Activated CD8-positive, alpha-beta memory T cell treated with anti-CD3 and anti-CD28 coated beads, Interleukin-2, amount 50 U/mL, for 48 hours (primary cell): ENCODE data around the gene TBX10.
A peak's percentile ranks its signal among the peaks of the same experiment; 100 is the strongest.
"Not testable (repeated sequence)": the region's sequence is repeated elsewhere in the genome, so short reads cannot be mapped to it uniquely, and the experiment has no call there.

Source experiments
- DNase-seq: peaks from one replicate; pipeline ENCODE4 v3.0.0-alpha.2; 2020

The TBX10 gene

GRCh38 chr11:67644472-67645418 lies 5.2 kb upstream of the TBX10 start:
- DNase-seq, result no peak

- DNase-seq, result no peak
These were observed 4.5 kb upstream of the TBX10 start for GRCh38 chr11:67644042-67644441.

DNA sequence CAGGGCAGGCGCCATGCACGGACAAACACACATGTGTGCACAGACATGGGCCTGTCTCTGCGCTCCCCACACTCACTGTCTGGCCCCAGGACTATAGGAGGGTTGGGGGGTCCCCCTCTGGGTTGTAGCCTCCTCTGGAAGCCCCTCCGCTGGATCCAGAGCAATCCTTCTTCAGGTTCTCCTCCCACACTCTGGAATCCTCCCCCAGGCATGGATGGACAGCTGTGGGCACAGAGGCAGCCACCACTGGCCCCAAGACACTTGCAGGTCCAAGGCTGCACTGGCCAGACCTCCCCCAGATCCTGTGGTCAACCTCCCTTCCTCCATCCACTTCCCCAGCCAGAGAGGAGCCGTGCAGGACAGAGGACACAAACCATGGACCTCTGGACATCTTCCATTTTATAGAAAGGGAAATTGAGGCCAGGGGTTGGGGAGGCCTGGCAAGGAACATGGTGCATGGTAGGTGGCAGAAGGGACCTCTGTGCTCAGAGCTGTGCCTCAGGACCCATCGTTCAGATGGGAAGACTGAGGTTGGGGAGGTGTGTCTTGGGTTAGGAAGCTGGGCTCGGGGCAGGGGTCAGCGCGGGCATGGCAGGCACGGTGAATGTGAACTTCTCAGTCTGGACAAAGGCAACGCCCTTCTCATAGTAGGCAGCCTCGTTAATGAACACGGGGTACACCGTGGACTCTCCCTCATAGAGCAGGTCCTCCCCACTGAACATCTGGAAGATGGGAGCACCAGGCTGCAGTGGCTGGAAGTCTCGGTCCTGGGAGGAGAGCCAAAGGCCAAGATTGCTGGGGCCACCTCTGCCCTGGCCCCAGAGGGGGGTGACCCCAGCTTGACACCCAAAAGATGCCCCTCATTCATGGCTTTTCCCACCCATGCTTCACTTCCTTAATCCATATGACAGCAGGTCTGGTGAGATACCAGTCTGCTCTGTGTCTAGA lies 2.9 kb upstream of the TBX10 start:
- DNase-seq, result no peak

GRCh38 chr11:67641338-67642172 lies 2.0 kb upstream of the TBX10 start:
- DNase-seq, result no peak

- no peak for DNase-seq
These were observed 1.3 kb upstream of the TBX10 start for GRCh38 chr11:67640758-67641337.

- peak; percentile 74 for DNase-seq
These were observed 626 bp upstream of the TBX10 start for GRCh38 chr11:67640021-67640757.

DNA sequence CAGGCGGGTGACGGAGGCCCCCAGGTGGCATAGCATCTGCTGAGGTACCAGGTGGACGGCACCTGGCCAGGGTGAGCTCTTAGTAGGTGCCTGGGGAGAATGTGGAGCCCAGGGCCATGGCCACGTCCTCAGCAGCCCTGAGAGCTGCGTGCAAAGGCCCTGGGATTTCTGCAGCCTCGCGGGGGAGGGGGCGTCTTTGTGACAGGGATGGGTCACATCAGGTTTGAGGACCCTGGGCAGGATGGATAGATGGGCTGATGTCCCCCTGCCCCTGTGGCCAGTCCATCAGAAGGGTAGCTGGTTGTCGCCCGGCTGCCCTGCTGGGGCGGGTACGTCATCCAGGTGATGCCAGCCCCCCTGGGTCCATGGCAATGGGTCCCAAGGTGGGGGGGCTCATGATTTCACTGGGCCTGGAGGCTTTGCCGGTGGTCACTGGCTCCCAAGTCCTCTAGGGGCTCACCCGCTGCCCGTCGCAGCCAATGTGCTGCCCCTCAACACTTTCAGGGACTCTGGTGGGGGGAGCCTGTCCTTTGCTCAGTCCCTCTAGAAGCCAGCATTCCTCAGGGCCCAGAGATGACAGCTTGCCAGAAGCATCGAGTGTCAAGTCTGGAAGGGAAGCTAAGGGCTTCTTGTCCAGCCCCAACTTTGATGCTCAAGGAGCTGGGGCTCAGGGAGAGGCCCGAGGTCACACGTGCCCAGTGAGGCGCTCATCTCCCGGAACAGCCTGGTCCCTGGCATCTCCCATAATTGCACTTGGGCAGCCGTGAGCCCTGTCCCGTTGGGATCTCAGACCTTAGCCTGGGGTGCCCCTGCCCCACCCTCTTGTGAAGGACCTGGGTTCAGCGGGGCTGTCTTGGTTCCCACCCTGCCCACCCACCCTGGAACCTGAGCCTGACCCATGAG lies 777 bp downstream of the TBX10 start:
- DNase-seq, result no peak

- DNase-seq, result not testable (repeated sequence)
These were observed 2.1 kb downstream of the TBX10 start for GRCh38 chr11:67637441-67637840.

DNA sequence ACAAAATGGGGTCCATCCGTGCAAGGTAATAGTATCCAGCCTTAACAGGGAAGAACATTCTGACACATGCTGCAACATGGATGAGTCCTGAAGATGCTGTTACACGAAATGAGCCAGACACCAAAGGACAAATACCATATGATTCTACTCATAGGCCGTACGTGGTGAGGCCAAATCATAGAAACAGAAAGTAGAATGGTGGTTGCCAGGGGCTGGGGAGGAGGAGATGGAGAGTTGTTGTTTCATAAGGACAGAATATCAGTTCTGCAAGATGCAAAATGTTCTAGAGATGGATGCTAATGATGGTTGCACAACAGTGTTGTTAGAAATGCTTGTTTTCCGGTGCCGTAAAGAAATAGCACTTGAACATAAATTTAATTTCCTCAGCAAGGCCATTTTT lies 2.6 kb downstream of the TBX10 start:
- no peak for DNase-seq

- DNase-seq, result no peak
These were observed 4.4 kb downstream of the TBX10 start for GRCh38 chr11:67635231-67635521.

DNA sequence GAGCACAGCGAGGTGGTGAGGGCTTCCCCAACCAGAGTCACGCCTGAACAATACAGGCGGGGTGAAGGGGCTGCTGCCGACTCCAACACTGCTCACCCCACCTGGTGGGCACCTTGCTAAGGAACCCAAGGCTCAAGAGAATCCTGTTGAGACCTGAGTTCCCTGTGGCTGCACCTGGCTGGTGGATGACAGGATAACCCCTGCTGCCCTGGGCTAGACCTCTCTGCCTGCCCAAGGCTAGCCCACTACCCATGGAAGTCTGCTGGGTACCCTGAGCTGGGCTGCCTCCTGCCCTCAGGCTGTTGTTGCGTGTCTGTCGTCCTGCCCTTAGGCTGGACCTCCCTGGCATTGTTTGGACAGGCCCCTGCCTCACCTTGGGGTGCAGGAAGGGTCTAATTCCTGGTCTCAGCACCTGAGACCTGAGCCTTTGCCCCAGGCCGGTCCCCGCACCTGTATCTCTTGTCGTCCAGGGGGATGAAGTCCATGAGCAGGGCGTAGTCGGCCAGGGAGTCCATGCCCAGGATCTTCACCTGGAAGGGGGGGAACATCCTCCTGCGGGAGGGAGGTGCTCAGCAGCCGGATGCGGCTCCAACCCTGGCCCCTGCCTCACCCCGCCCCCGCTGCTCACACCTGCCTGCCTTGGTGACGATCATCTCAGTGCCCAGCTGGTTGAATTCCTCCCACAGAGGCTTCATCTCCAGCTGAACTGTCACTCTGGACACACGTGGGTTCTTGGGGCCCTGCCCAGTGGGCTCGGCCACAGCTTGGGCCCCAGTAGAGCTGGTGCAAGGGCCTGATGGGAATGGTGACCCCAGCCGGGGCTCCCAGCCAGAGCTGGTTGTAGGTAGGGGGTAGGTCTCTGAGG lies 5.0 kb downstream of the TBX10 start:
- no peak for DNase-seq

DNA sequence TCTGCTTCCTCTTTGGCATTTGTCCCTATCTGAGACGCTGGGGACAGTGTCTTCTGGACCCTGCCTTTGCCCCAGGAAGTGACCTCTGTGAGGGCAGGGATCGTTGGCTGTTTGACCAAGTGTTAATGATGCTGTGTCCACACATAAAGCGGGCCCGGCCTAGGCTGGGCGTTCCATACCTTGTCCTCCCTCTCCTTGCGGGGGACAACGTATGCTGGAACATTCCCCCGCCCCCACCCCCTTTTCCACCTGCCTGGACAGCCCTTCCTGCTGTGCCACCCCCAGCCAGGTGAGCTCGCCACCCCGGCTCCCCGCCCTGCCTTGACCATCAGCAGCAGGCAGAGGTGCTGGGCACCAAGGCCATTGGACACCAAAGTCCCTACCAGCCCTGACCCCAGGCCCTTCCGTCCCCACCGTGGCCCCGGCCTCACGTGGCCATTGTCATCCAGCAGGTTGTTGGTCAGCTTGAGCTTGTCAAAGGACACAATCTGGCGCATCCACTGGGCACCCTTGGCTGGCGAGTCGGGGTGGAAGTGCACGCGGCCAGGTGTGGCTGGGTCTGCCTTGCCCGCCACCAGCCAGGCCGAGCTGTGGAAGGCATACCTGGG lies 5.7 kb downstream of the TBX10 start:
- no peak for DNase-seq

GRCh38 chr11:67632982-67633755 lies 6.4 kb downstream of the TBX10 start:
- DNase-seq, result no peak

DNA sequence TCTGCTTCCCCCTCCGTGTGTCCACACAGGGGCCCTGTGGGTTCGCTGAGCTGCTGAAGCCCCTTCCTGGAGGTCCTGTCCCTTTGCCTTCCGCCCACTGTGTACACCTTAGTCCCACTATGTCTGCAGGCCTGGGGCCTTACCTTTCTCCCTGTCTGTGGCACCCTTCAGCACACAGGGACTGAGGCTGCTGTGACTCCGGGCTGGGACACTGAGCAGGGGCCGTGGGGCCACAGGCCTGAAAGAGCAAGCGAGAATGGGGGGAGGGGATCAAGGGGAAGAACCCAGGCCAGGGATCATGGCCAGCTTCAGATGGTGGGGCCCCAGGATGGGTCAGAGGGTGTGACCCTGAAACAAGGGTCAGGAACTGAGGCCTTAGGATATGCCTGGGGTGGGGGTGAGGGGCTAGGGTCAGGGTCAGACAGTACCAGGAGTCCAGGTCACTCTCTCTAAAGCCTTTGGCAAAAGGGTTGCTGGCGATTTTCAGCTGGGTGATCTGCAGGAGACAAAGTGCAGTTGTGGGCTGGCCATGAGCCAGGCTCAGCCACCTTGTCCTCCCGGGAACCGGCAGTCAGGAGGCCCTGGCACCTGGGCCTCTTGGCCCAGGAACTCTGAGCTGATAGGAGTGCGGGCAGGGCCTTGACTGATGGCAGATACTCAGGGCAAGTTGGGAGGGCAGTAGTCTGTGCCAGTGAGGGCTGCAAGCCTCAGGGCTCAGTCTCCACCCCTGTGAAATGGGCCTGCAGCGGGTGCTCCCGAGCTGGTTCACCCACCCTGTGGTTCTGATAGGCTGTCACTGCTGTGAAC lies 7.2 kb downstream of the TBX10 start:
- DNase-seq, result no peak

DNA sequence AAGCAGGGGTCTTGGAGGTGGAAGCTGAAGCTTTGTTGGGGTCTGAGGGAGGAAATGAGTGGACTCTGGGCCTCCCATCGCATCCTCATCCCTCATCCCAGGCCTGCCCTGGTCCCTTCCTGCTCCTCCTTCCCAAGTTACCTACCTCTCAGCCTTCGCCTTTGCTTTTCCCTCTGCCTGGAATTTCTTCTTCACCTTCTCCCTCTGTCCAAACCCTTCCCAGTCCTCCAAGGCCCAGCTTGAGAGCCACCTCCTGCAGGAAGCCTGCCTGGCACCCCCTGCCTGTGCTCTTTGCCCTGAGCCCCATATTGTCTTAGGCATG lies 7.7 kb downstream of the TBX10 start:
- no peak for DNase-seq

DNA sequence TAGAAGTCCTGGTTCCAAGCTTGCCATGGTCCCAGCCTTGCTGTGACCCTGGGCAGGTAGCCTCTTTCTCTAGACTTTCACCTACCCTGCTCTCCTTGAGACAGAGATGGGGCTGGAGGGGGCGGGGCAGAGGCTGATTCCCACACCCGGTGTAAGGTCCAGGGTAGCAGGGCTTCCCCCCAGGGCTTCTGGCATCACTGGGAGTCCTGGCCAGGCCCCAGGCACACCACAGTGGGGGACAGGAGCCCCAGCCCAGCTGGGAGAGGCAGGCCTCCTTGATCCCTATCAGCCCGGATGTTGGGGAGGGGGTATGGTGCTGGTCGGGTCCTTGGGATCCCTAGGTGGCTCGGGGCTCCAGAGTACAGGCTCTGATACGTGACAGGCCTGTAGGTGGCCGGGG lies 8.2 kb downstream of the TBX10 start:
- DNase-seq, result peak; percentile 48

GRCh38 chr11:67630943-67631331 lies 8.6 kb downstream of the TBX10 start:
- no peak for DNase-seq
